PC-3 (cell line): ENCODE data around the gene MET. TPM values are rescaled to one million over a fixed set of nuclear protein-coding genes. Genes with fewer than 3 reads are reported as not detected.

ENCODE experiments used
- ATAC-seq: fragments of 200-7000 bp; cut with Tn5 transposase; 2 replicates; pipeline ENCODE4 v1.9.1; 2020; ENCODE audit warnings: mild to moderate bottlenecking, moderate library complexity
- BruUV-seq: library from RNA; stranded (reverse); fragments of 400-500 nt; replicated peaks from 2 replicates; lab custom pipeline; 2021; lab: Mats Ljungman, UMichigan
- CTCF ChIA-PET: fragments of 300-600 bp; sonication (Branson Sonifier 250); formaldehyde crosslinking; loops from one replicate; lab custom pipeline; 2022; ENCODE audit warnings: antibody characterized with exemption; lab: Charles Lee
- POLR2A ChIA-PET: fragments of 300-600 bp; sonication (Branson Sonifier 250); formaldehyde crosslinking; loops from one replicate; lab custom pipeline; 2022; ENCODE audit warnings: antibody characterized with exemption; ENCODE audit not compliant: unreplicated experiment; lab: Charles Lee
- DNase-seq: peaks from one replicate; pipeline ENCODE4 v3.0.0-alpha.2; 2015
- H2AFZ ChIP-seq: fragments of 300-600 bp; sonication (generic); 2 replicates; pipeline ENCODE4 v1.6.0; 2016; ENCODE audit warnings: antibody characterized with exemption, low read length
- H3F3A ChIP-seq: fragments of 300-600 bp; sonication (generic); one replicate; pipeline ENCODE4 v1.6.0; 2017; ENCODE audit warnings: antibody characterized with exemption, low read length, control low read depth, mild to moderate bottlenecking; ENCODE audit not compliant: unreplicated experiment
- H3K27ac ChIP-seq: fragments of 300-600 bp; sonication (generic); 2 replicates; pipeline ENCODE4 v1.5.1; 2016; ENCODE audit warnings: mild to moderate bottlenecking, low read length
- H3K27me3 ChIP-seq: fragments of 300-600 bp; sonication (generic); 2 replicates; pipeline ENCODE4 v1.6.1; 2016; ENCODE audit warnings: low read length, mixed read lengths
- H3K36me3 ChIP-seq: fragments of 300-600 bp; sonication (generic); 2 replicates; pipeline ENCODE4 v1.6.1; 2016; ENCODE audit warnings: low read depth, mixed run types, low read length, mixed read lengths
- H3K4me1 ChIP-seq: fragments of 300-600 bp; sonication (generic); 2 replicates; pipeline ENCODE4 v1.5.1; 2016; ENCODE audit warnings: low read length; ENCODE audit not compliant: insufficient read depth
- H3K4me2 ChIP-seq: fragments of 300-600 bp; sonication (generic); 2 replicates; pipeline ENCODE4 v1.6.0; 2016; ENCODE audit warnings: low read length
- H3K4me3 ChIP-seq: fragments of 300-600 bp; sonication (generic); 2 replicates; pipeline ENCODE4 v1.5.1; 2016; ENCODE audit warnings: mild to moderate bottlenecking, low read length, mixed read lengths
- H3K79me2 ChIP-seq: fragments of 300-600 bp; sonication (generic); 2 replicates; pipeline ENCODE4 v1.6.1; 2017; ENCODE audit warnings: low read length, mixed read lengths
- H3K9ac ChIP-seq: fragments of 300-600 bp; sonication (generic); 2 replicates; pipeline ENCODE4 v1.6.0; 2016; ENCODE audit warnings: mild to moderate bottlenecking, low read length
- H3K9me2 ChIP-seq: fragments of 300-600 bp; sonication (generic); replicated peaks from 2 replicates; pipeline ENCODE4 v1.6.1; 2016; ENCODE audit warnings: mixed run types, low read length, mixed read lengths
- H3K9me3 ChIP-seq: fragments of 300-600 bp; sonication (generic); 2 replicates; pipeline ENCODE4 v1.6.1; 2016; ENCODE audit warnings: low read length, mixed read lengths
- H4K20me1 ChIP-seq: fragments of 300-600 bp; sonication (generic); 2 replicates; pipeline ENCODE4 v1.6.1; 2016; ENCODE audit warnings: low read length, mixed read lengths
- EZH2 ChIP-seq: fragments of 300-600 bp; sonication (generic); IDR thresholded peaks from one replicate; pipeline ENCODE4 v1.6.1; 2017; ENCODE audit warnings: antibody characterized with exemption, mild to moderate bottlenecking, low read length; ENCODE audit not compliant: unreplicated experiment
- EZH2phosphoT487 ChIP-seq: fragments of 300-600 bp; sonication (generic); IDR thresholded peaks from 2 replicates; pipeline ENCODE4 v1.6.1; 2018; ENCODE audit warnings: mild to moderate bottlenecking, antibody characterized with exemption, low read length, borderline replicate concordance
- intact Hi-C: fragments of 100-400 bp; cut with micrococcal nuclease; formaldehyde crosslinking; loops from 2 replicates; pipeline ENCODE4 v1.9.0; 2023
- total RNA-seq: library from RNA; depleted of rRNA; stranded (reverse); fragments of >200 nt; gene quantifications from 2 replicates; pipeline ENCODE4 v1.2.3, GENCODE V29; 2014
- TF ChIP-seq, protein P1 (sequence below): fragments of 300-600 bp; sonication (generic); conservative IDR thresholded peaks from 2 replicates; pipeline ENCODE4 v1.5.1; 2017; ENCODE audit warnings: antibody characterized with exemption, low read depth, mild to moderate bottlenecking, low read length

Gene MET
- total RNA-seq, 1 experiment from 2014 or later, result 118 TPM

DNA sequence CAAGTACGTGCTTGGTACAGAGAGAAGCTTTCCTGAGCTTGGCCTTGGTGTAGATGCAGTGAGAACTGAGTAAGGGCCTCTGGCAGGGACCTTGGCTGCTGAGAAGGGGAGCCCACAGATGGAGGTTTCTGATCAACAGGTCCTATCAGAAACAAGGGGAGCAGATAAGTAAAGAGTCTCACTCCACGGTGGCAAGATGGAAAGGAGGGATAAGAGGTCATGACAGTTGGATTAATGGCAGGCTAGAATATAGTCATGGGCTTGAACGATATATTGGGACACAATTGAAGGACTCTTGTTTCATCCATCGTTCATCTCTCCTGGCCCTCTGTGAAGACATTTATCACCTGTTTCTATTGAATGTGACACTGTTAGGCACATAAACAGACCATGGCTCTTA lies 41.5 kb downstream of the MET start:
- H4K20me1 ChIP-seq, result 0 out of 2 replicates have a peak, but pooled peaks cover 8% of the 10 kb centered on the region
- no peak overlapping the region for H3K27ac ChIP-seq
- no peaks in the 10 kb centered on the region for H3K9me3 ChIP-seq
- no peak overlapping the region for H3K4me2 ChIP-seq
- H3K79me2 ChIP-seq, result peaks cover 90% of the 10 kb centered on the region
- peaks cover 62% of the 10 kb centered on the region for H3K4me1 ChIP-seq
- TF ChIP-seq EZH2phosphoT487 (no peak), EZH2 (no peak)
- TF ChIP-seq, protein P1, sequence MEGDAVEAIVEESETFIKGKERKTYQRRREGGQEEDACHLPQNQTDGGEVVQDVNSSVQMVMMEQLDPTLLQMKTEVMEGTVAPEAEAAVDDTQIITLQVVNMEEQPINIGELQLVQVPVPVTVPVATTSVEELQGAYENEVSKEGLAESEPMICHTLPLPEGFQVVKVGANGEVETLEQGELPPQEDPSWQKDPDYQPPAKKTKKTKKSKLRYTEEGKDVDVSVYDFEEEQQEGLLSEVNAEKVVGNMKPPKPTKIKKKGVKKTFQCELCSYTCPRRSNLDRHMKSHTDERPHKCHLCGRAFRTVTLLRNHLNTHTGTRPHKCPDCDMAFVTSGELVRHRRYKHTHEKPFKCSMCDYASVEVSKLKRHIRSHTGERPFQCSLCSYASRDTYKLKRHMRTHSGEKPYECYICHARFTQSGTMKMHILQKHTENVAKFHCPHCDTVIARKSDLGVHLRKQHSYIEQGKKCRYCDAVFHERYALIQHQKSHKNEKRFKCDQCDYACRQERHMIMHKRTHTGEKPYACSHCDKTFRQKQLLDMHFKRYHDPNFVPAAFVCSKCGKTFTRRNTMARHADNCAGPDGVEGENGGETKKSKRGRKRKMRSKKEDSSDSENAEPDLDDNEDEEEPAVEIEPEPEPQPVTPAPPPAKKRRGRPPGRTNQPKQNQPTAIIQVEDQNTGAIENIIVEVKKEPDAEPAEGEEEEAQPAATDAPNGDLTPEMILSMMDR, result no peak
- no peak for DNase-seq
- BruUV-seq, result no TSS peak
- ChIA-PET POLR2A (no interaction called here), CTCF (no interaction called here)
- H3F3A ChIP-seq, result no peaks in the 10 kb centered on the region
- ATAC-seq, result no peak
- no peaks in the 10 kb centered on the region for H3K27me3 ChIP-seq
- peaks cover 4% of the 10 kb centered on the region; the same call in 1 of the 2 replicates for H3K36me3 ChIP-seq
- intact Hi-C loops, result no loop called here
- H3K4me3 ChIP-seq, result no peak overlapping the region
- H3K9ac ChIP-seq, result no peak overlapping the region
- no peak overlapping the region for H2AFZ ChIP-seq
- no peaks in the 10 kb centered on the region for H3K9me2 ChIP-seq

DNA sequence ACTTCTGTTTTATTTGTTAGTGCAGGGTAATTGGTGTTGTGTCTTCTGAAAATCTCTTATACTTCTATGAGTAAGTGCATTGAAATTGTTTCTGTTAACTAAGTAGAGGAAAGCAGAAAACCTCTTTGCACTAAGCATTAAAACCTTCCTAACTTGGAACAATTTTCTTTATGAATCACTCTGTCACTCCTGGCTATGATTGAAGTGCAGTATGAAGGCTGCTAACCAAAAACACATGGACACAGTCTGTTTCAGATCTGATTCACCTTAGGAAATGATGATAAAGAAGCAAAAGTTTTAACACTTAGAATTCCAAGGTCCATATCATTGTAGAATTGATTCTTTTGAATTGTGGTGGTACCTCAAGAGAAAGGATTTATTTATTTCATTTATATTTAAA lies 41.9 kb downstream of the MET start:
- CTCF ChIA-PET, result no interaction called here
- H3K36me3 ChIP-seq, result peaks cover 4% of the 10 kb centered on the region; the same call in 1 of the 2 replicates
- H3K27ac ChIP-seq, result no peak overlapping the region
- H3K9me3 ChIP-seq, result no peaks in the 10 kb centered on the region
- H3K9me2 ChIP-seq, result no peaks in the 10 kb centered on the region
- POLR2A ChIA-PET, result no interaction called here
- no peak overlapping the region for H3K9ac ChIP-seq
- BruUV-seq, result no TSS peak
- H3K4me1 ChIP-seq, result peaks cover 58% of the 10 kb centered on the region
- H3K4me3 ChIP-seq, result no peak overlapping the region
- 0 out of 2 replicates have a peak, but pooled peaks cover 8% of the 10 kb centered on the region for H4K20me1 ChIP-seq
- H3K79me2 ChIP-seq, result peaks cover 86% of the 10 kb centered on the region
- no peaks in the 10 kb centered on the region for H3F3A ChIP-seq
- no peaks in the 10 kb centered on the region for H3K27me3 ChIP-seq
- no peak for TF ChIP-seq EZH2
- no peak for TF ChIP-seq EZH2phosphoT487
- TF ChIP-seq, protein P1, result no peak
- H3K4me2 ChIP-seq, result no peak overlapping the region
- H2AFZ ChIP-seq, result no peak overlapping the region
- DNase-seq, result peak; percentile 21
- ATAC-seq, result peak; percentile 4; the same call in 1 of the 2 replicates
- intact Hi-C loops, result no loop called here

DNA sequence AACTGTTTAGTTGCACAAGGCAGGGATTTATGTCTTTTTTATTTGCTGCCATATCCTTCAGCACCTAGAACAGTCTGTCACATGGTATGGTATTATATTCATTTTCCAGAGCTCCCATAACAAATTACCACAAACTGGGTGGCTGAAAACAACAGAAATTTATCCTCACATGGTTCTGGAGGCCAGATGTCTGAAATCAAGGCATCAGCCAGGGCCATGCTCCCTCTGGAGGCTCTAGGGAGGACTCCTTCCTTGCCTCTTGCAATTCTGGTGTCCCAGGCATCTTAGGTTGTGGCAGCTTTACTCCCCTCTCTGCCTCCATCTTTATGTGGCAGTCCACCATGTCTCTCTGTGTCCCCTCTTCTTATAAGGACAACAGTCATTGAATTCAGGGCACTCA lies 43.1 kb downstream of the MET start:
- TF ChIP-seq, protein P1, result no peak; the same call in 1 of the 2 replicates
- TF ChIP-seq EZH2, result no peak
- no peak for TF ChIP-seq EZH2phosphoT487
- Histone ChIP-seq H3K9ac (no peak overlapping the region), H3K4me3 (no peak overlapping the region), H3K27me3 (no peaks in the 10 kb centered on the region), H3K79me2 (peaks cover 75% of the 10 kb centered on the region), H3F3A (no peaks in the 10 kb centered on the region), H4K20me1 (0 out of 2 replicates have a peak, but pooled peaks cover 8% of the 10 kb centered on the region), H3K27ac (no peak overlapping the region), H3K36me3 (peaks cover 4% of the 10 kb centered on the region; the same call in 1 of the 2 replicates), H3K9me2 (no peaks in the 10 kb centered on the region), H3K4me1 (peaks cover 46% of the 10 kb centered on the region), H3K9me3 (no peaks in the 10 kb centered on the region), H2AFZ (no peak overlapping the region), H3K4me2 (no peak overlapping the region)
- DNase-seq (no peak), ATAC-seq (no peak)
- CTCF ChIA-PET, result interaction anchor here (0.6 kb wide), 1 partner anchor 29 kb away, joined by 3 read pairs; no protein-coding TSS in a partner anchor
- POLR2A ChIA-PET, result no interaction called here
- BruUV-seq, result no TSS peak
- intact Hi-C loops, result no loop called here
